ENCODE results near the gene STEAP1B. TPM values are rescaled to one million over a fixed set of nuclear protein-coding genes. Genes with fewer than 3 reads are reported as not detected.
"Not testable (repeated sequence)": the region's sequence is repeated elsewhere in the genome, so short reads cannot be mapped to it uniquely, and the experiment has no call there.

Gene STEAP1B
- total RNA-seq, 1 experiment from 2014 or later: 22.7 TPM

- H3K4me3 ChIP-seq (ENCODE audit: insufficient read depth, low read depth, low read length): no peak overlapping the region
- no peaks in the 10 kb centered on the region for H3K27me3 ChIP-seq (ENCODE audit: control insufficient read depth, insufficient read depth, low read length)
- no peak for DNase-seq
- H3K36me3 ChIP-seq (replicated peaks; ENCODE audit: control insufficient read depth, insufficient read depth, low read length): no peaks in the 10 kb centered on the region
These were observed 61.0 kb downstream of the STEAP1B start for GRCh38 chr7:22438994-22439393.

GRCh38 chr7:22436552-22436951 lies 63.4 kb downstream of the STEAP1B start:
- not testable (repeated sequence) for H3K4me3 ChIP-seq (ENCODE audit: insufficient read depth, low read depth, low read length); H3K36me3 ChIP-seq (replicated peaks; ENCODE audit: control insufficient read depth, insufficient read depth, low read length)

GRCh38 chr7:22435720-22436119 lies 64.3 kb downstream of the STEAP1B start:
- no peak for DNase-seq
- no peaks in the 10 kb centered on the region for H3K36me3 ChIP-seq (replicated peaks; ENCODE audit: control insufficient read depth, insufficient read depth, low read length)
- H3K27me3 ChIP-seq (ENCODE audit: control insufficient read depth, insufficient read depth, low read length): no peaks in the 10 kb centered on the region
- H3K4me3 ChIP-seq (ENCODE audit: insufficient read depth, low read depth, low read length): no peak overlapping the region

More at GRCh38 chr7:22436552-22436951, 63.4 kb downstream of the STEAP1B start:
- DNase-seq; H3K27me3 ChIP-seq (ENCODE audit: control insufficient read depth, insufficient read depth, low read length): not testable (repeated sequence)

- Histone ChIP-seq H3K4me3 (ENCODE audit: insufficient read depth, low read depth, low read length) (no peak overlapping the region), H3K36me3 (replicated peaks; ENCODE audit: control insufficient read depth, insufficient read depth, low read length) (no peaks in the 10 kb centered on the region), H3K27me3 (ENCODE audit: control insufficient read depth, insufficient read depth, low read length) (no peaks in the 10 kb centered on the region)
- DNase-seq: no peak
These were observed 64.9 kb downstream of the STEAP1B start for GRCh38 chr7:22435105-22435504.

GRCh38 chr7:22433710-22434460 lies 66.1 kb downstream of the STEAP1B start:
- Histone ChIP-seq H3K4me3 (ENCODE audit: insufficient read depth, low read depth, low read length) (no peak overlapping the region), H3K27me3 (ENCODE audit: control insufficient read depth, insufficient read depth, low read length) (no peaks in the 10 kb centered on the region), H3K36me3 (replicated peaks; ENCODE audit: control insufficient read depth, insufficient read depth, low read length) (no peaks in the 10 kb centered on the region)
- no peak for DNase-seq

- H3K4me3 ChIP-seq (ENCODE audit: insufficient read depth, low read depth, low read length); H3K36me3 ChIP-seq (replicated peaks; ENCODE audit: control insufficient read depth, insufficient read depth, low read length); DNase-seq; H3K27me3 ChIP-seq (ENCODE audit: control insufficient read depth, insufficient read depth, low read length): not testable (repeated sequence)
These were observed 66.8 kb downstream of the STEAP1B start for GRCh38 chr7:22433165-22433700.

GRCh38 chr7:22432203-22432718 lies 67.7 kb downstream of the STEAP1B start:
- no peak for DNase-seq
- Histone ChIP-seq H3K36me3 (replicated peaks; ENCODE audit: control insufficient read depth, insufficient read depth, low read length) (no peaks in the 10 kb centered on the region), H3K27me3 (ENCODE audit: control insufficient read depth, insufficient read depth, low read length) (no peaks in the 10 kb centered on the region), H3K4me3 (ENCODE audit: insufficient read depth, low read depth, low read length) (no peak overlapping the region)

GRCh38 chr7:22430457-22430856 lies 69.5 kb downstream of the STEAP1B start:
- Histone ChIP-seq H3K36me3 (replicated peaks; ENCODE audit: control insufficient read depth, insufficient read depth, low read length) (no peaks in the 10 kb centered on the region), H3K27me3 (ENCODE audit: control insufficient read depth, insufficient read depth, low read length) (no peaks in the 10 kb centered on the region), H3K4me3 (ENCODE audit: insufficient read depth, low read depth, low read length) (no peak overlapping the region)
- no peak for DNase-seq

GRCh38 chr7:22429386-22429785 lies 70.6 kb downstream of the STEAP1B start:
- DNase-seq: no peak
- no peaks in the 10 kb centered on the region for H3K36me3 ChIP-seq (replicated peaks; ENCODE audit: control insufficient read depth, insufficient read depth, low read length)
- no peak overlapping the region for H3K4me3 ChIP-seq (ENCODE audit: insufficient read depth, low read depth, low read length)
- no peaks in the 10 kb centered on the region for H3K27me3 ChIP-seq (ENCODE audit: control insufficient read depth, insufficient read depth, low read length)

GRCh38 chr7:22427855-22428254 lies 72.1 kb downstream of the STEAP1B start:
- Histone ChIP-seq H3K27me3 (ENCODE audit: control insufficient read depth, insufficient read depth, low read length) (no peaks in the 10 kb centered on the region), H3K36me3 (replicated peaks; ENCODE audit: control insufficient read depth, insufficient read depth, low read length) (no peaks in the 10 kb centered on the region), H3K4me3 (ENCODE audit: insufficient read depth, low read depth, low read length) (no peak overlapping the region)
- DNase-seq: no peak

GRCh38 chr7:22427104-22427503 lies 72.9 kb downstream of the STEAP1B start:
- Histone ChIP-seq H3K27me3 (ENCODE audit: control insufficient read depth, insufficient read depth, low read length) (no peaks in the 10 kb centered on the region), H3K4me3 (ENCODE audit: insufficient read depth, low read depth, low read length) (no peak overlapping the region), H3K36me3 (replicated peaks; ENCODE audit: control insufficient read depth, insufficient read depth, low read length) (no peaks in the 10 kb centered on the region)
- DNase-seq: no peak

GRCh38 chr7:22426463-22427094 lies 73.4 kb downstream of the STEAP1B start:
- no peak for DNase-seq
- no peak overlapping the region for H3K4me3 ChIP-seq (ENCODE audit: insufficient read depth, low read depth, low read length)
- no peaks in the 10 kb centered on the region for H3K36me3 ChIP-seq (replicated peaks; ENCODE audit: control insufficient read depth, insufficient read depth, low read length)
- no peaks in the 10 kb centered on the region for H3K27me3 ChIP-seq (ENCODE audit: control insufficient read depth, insufficient read depth, low read length)

- H3K4me3 ChIP-seq (ENCODE audit: insufficient read depth, low read depth, low read length): no peak overlapping the region
- no peak for DNase-seq
- no peaks in the 10 kb centered on the region for H3K36me3 ChIP-seq (replicated peaks; ENCODE audit: control insufficient read depth, insufficient read depth, low read length)
- no peaks in the 10 kb centered on the region for H3K27me3 ChIP-seq (ENCODE audit: control insufficient read depth, insufficient read depth, low read length)
These were observed 74.6 kb downstream of the STEAP1B start for GRCh38 chr7:22425361-22425760.

- H3K27me3 ChIP-seq (ENCODE audit: control insufficient read depth, insufficient read depth, low read length): no peaks in the 10 kb centered on the region
- H3K4me3 ChIP-seq (ENCODE audit: insufficient read depth, low read depth, low read length): no peak overlapping the region
- DNase-seq: no peak
- H3K36me3 ChIP-seq (replicated peaks; ENCODE audit: control insufficient read depth, insufficient read depth, low read length): no peaks in the 10 kb centered on the region
These were observed 77.0 kb downstream of the STEAP1B start for GRCh38 chr7:22422831-22423615.

Measured in H7 (cell line).